Measurements from ENCODE around the gene HCN3.
"Not testable (repeated sequence)": the region's sequence is repeated elsewhere in the genome, so short reads cannot be mapped to it uniquely, and the experiment has no call there.

The HCN3 gene

GRCh38 chr1:155242805-155243358 lies 34.4 kb upstream of the HCN3 start:
- DNase-seq (ENCODE audit: low spot score) = no peak
- TF ChIP-seq CTCF (IDR thresholded peaks at IDR 0.05; ENCODE audit: extremely low read depth, missing control alignments) = no peak

- peak; percentile 93 for DNase-seq (ENCODE audit: low spot score)
- TF ChIP-seq CTCF (IDR thresholded peaks at IDR 0.05; ENCODE audit: extremely low read depth, missing control alignments) = peak; percentile 20
These were observed 32.7 kb upstream of the HCN3 start for GRCh38 chr1:155244368-155245162.

- TF ChIP-seq CTCF (IDR thresholded peaks at IDR 0.05; ENCODE audit: extremely low read depth, missing control alignments) = no peak
- no peak for DNase-seq (ENCODE audit: low spot score)
These were observed 32.1 kb upstream of the HCN3 start for GRCh38 chr1:155245163-155245524.

GRCh38 chr1:155246796-155247195 lies 30.5 kb upstream of the HCN3 start:
- not testable (repeated sequence) for DNase-seq (ENCODE audit: low spot score)

- no peak for TF ChIP-seq CTCF (IDR thresholded peaks at IDR 0.05; ENCODE audit: extremely low read depth, missing control alignments)
- no peak for DNase-seq (ENCODE audit: low spot score)
These were observed 29.4 kb upstream of the HCN3 start for GRCh38 chr1:155247667-155248553.

- no peak for TF ChIP-seq CTCF (IDR thresholded peaks at IDR 0.05; ENCODE audit: extremely low read depth, missing control alignments)
- DNase-seq (ENCODE audit: low spot score) = peak; percentile 31
These were observed 27.0 kb upstream of the HCN3 start for GRCh38 chr1:155250246-155250632.

- peak; percentile 98 for DNase-seq (ENCODE audit: low spot score)
- TF ChIP-seq CTCF (IDR thresholded peaks at IDR 0.05; ENCODE audit: extremely low read depth, missing control alignments) = peak; percentile 100
These were observed 26.4 kb upstream of the HCN3 start for GRCh38 chr1:155250633-155251449.
